Activated CD4-positive, alpha-beta T cell treated with anti-CD3 and anti-CD28 coated beads for 4 hours (primary cell): ENCODE data around the gene IFNAR1.
A peak's percentile ranks its signal among the peaks of the same experiment; 100 is the strongest.
"Not testable (repeated sequence)": the region's sequence is repeated elsewhere in the genome, so short reads cannot be mapped to it uniquely, and the experiment has no call there.

ENCODE experiments used
- DNase-seq, 2 donors: peaks; one replicate each; pipeline ENCODE4 v3.0.0-alpha.2; 2020

The IFNAR1 gene

GRCh38 chr21:33308586-33309490 is 15.9 kb upstream of the IFNAR1 start:
- no peak for DNase-seq

GRCh38 chr21:33309778-33310177 is 15.0 kb upstream of the IFNAR1 start:
- DNase-seq: no peak

GRCh38 chr21:33312121-33312520 is 12.6 kb upstream of the IFNAR1 start:
- no peak for DNase-seq

- DNase-seq: no peak
Measured at GRCh38 chr21:33313183-33313582, 11.6 kb upstream of the IFNAR1 start.

- DNase-seq: no peak
Measured at GRCh38 chr21:33313611-33314010, 11.2 kb upstream of the IFNAR1 start.

GRCh38 chr21:33314111-33314510 is 10.7 kb upstream of the IFNAR1 start:
- DNase-seq: no peak

- no peak for DNase-seq
Measured at GRCh38 chr21:33315946-33316710, 8.6 kb upstream of the IFNAR1 start.

- no peak for DNase-seq
Measured at GRCh38 chr21:33317145-33317544, 7.6 kb upstream of the IFNAR1 start.

GRCh38 chr21:33317786-33318486 is 6.8 kb upstream of the IFNAR1 start:
- DNase-seq: no peak

- DNase-seq: not testable (repeated sequence)
Measured at GRCh38 chr21:33321005-33321404, 3.8 kb upstream of the IFNAR1 start.

- DNase-seq: not testable (repeated sequence)
Measured at GRCh38 chr21:33323610-33324009, 1.2 kb upstream of the IFNAR1 start.

- peak; percentile 66 to 74 for DNase-seq
Measured at GRCh38 chr21:33325222-33326067, 675 bp downstream of the IFNAR1 start.

GRCh38 chr21:33327326-33327725 is 2.6 kb downstream of the IFNAR1 start:
- no peak for DNase-seq

GRCh38 chr21:33327792-33328433 is 3.1 kb downstream of the IFNAR1 start:
- DNase-seq: no peak

GRCh38 chr21:33330726-33331125 is 6.0 kb downstream of the IFNAR1 start:
- DNase-seq: no peak

- no peak for DNase-seq
Measured at GRCh38 chr21:33332143-33332542, 7.4 kb downstream of the IFNAR1 start.

GRCh38 chr21:33334191-33334590 is 9.4 kb downstream of the IFNAR1 start:
- no peak for DNase-seq

GRCh38 chr21:33334824-33335223 is 10.1 kb downstream of the IFNAR1 start:
- DNase-seq: no peak

GRCh38 chr21:33339135-33339534 is 14.4 kb downstream of the IFNAR1 start:
- no peak for DNase-seq

- no peak for DNase-seq
Measured at GRCh38 chr21:33339918-33340317, 15.1 kb downstream of the IFNAR1 start.

GRCh38 chr21:33345751-33346238 is 21.0 kb downstream of the IFNAR1 start:
- no peak for DNase-seq

- DNase-seq: no peak
Measured at GRCh38 chr21:33348706-33349105, 23.9 kb downstream of the IFNAR1 start.
